NCI-H748 (cell line): ENCODE data around the gene GPR39.

Experiments
- DNase-seq: peaks from one replicate; lab custom pipeline; 2025; ENCODE audit not compliant: unreplicated experiment; lab: John Stamatoyannopoulos, UW

GPR39 gene

DNA sequence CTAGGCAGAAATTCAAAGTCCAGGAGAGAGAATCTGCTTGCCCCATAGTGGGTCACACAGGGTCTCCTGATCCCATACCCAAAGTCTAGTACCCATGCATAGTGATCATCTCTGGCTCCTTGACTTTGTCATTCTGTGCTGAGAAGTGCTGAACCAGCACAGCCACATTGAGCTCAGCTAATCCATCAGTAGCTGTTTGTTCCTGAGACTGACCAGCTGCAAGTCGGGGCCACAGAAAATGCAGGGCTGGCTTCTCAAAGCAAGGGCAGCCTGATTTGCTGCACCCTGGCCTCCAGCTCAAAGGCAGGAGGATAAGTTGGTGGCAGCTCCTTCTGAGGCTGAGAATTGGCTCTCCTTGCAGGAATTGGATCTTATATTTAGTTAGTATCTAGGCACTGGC lies 181.2 kb downstream of the GPR39 start:
- no peak for DNase-seq

GRCh38 chr2:132598536-132598935 lies 181.9 kb downstream of the GPR39 start:
- no peak for DNase-seq

DNA sequence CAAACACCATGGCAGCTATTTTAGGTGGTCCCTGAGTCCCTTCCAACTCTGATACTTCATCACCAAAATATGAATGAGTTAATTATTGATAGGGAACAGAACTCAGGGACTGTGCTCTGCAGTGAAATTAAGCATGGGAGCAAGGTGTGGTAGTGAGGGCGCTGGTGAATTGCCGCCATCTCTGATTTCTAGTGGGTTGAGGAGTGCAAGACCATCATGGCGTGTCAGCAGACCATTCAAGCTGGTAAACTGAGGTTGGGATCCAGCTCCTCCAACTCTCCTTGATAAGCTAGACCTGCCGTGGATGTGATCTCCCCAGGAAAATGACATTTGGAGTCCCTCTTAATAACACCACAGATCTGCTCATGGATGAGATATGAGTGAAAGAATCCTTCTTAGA lies 183.0 kb downstream of the GPR39 start:
- no peak for DNase-seq

- no peak for DNase-seq
These were observed 188.0 kb downstream of the GPR39 start for GRCh38 chr2:132604561-132604960.

DNA sequence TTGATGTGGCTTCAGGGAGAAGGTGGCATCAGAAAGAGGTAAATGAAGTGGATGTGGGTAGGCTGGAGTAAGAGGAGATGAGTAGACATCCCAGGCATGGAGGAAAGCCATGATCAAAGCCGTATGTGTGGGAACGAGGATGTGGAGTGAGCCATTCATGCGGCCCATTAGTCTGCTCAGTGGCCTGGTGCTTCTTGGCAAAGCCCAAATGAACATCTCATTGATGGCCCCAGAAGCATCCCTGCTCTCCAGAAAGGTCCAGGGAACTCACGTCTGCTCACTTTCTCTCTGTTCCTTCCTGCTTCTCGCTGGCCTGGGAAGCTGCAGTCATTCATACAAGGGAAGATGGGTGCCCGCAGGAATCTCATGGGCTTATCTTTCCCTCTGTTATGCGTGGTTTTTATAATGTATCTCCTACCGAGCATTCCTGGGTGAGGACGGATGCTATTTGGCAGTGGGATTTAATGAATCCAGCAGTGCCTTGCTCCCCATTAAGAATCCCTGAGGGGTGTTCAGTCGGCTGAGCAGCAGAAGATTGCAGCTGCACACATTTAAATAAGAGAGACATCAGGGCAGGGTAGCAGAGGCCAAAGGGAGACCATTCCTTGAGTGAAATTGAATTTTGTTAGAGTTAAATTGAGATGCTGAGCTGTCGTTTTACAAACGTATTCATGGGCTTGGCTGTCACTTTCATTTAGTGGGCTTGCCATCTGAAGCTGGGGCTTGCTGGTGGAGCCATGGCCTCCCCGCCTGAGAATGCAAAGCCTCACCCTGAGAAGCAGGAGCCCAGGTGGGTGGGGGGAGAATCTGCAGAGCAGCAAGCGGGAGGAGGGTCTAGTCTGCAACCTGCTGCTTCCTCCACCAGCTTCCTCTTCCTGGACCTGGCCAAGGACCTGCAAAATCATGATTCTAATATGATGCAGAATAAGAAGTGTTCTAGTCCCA lies 188.9 kb downstream of the GPR39 start:
- DNase-seq, result no peak

- DNase-seq, result no peak
These were observed 190.0 kb downstream of the GPR39 start for GRCh38 chr2:132606649-132607048.

DNA sequence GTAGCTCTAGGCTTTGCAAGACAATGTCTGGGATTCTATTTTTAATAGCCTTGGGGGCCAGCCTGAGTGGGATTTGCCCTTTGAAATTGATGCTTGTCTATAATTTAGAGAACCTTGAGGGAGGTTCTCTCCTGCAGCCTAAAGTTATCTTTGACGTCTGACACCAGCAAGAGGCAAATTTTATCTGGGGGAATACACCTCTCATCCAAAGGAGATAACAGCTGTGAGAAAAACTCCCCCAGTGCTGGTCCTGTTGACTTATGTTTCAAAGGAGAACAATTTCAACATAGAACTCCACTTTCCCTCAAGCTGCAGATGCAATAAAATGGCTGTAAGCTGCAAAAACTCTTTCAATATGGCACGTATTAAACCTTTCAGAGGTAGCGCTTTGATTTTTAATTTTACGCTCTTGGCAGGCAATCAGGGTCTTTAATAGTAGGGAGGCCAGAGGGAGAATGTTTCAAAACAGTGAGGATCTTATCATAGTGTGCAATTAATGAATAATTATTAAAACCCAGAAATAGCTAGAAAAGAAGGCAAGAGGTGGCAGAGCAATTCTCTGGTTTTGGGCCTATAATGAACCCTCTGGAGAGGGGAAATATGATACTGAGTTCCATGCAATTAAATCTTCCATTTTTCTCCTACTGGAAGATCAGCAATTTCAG lies 191.0 kb downstream of the GPR39 start:
- no peak for DNase-seq

GRCh38 chr2:132608311-132608710 lies 191.7 kb downstream of the GPR39 start:
- peak; percentile 1 for DNase-seq

- DNase-seq, result peak; percentile 26
These were observed 192.7 kb downstream of the GPR39 start for GRCh38 chr2:132609101-132609890.

GRCh38 chr2:132611719-132612118 lies 195.1 kb downstream of the GPR39 start:
- no peak for DNase-seq

DNA sequence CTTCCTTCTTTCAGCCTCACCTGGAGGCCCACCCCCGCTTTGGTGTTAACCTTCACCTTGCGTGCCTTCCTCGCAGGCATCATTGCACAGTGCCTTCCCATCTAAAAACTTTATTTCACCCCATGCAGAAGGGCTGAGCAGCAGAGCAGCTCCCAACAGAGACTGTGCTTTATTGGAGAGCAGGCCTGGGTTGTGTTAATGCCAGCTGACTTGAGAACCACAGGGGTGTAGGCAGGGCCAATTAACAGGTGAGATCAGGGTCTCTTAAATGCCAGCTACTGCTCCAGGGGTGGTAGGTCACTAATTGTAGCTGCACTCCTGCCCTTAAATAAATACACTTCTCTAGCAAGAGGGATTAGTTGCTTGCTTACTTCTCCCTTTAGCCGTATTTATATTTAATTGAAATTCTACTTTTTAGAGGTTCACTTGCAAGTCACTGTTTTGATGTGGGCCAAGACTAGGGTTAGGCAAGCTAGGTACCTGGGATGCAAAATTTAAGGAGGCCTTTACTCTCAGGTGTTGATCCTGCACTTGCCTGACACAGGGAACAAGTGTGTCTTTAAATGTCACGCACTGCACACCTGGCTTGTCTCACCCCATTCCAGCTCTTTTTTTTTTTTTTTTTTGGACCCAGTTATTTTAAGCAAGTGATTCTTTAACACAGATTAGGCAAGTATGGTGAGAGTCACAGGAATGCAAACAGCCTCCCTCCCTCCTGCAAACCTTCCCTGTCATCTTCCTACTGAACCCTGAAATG lies 198.9 kb downstream of the GPR39 start:
- peak; percentile 58 for DNase-seq

DNA sequence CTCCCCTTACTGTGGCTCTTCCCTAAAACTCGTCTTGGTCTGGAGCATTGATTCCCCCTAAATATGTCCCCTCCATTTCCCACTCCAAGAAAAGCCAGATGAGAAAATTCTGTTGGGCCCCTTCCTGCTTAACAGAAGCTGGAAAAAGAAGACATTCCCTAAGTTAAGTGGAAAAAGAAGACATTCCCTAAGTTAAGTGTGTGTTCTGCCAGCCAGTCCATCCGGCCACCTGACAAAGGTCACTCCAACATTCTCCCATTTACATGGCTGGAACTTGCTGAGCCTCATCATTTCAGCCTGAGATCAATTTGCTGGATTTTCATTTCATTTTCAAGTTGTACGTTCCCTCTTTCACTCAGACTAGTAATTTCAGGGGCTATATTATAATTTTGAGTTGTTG lies 201.4 kb downstream of the GPR39 start:
- DNase-seq, result no peak

DNA sequence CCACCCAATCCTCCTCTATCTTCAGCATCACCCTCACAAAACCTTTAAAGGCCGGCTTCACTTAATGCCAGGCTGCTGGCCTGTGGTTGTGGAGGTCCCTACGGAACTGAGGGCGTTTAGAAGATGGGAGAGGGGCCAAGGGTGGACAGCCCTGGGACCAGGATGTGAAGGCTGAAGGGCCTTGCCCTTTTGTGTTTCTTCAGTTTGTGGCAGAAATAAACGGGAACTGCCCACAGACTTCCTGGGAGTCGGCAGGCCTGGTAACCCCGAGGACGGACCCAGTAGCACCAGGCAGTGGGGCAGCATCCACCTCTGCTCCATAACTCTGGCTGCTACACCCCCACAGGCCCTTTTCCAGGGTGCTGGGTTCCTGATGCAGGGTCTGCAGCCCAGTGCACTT lies 202.1 kb downstream of the GPR39 start:
- no peak for DNase-seq

GRCh38 chr2:132620115-132620514 lies 203.5 kb downstream of the GPR39 start:
- no peak for DNase-seq

DNA sequence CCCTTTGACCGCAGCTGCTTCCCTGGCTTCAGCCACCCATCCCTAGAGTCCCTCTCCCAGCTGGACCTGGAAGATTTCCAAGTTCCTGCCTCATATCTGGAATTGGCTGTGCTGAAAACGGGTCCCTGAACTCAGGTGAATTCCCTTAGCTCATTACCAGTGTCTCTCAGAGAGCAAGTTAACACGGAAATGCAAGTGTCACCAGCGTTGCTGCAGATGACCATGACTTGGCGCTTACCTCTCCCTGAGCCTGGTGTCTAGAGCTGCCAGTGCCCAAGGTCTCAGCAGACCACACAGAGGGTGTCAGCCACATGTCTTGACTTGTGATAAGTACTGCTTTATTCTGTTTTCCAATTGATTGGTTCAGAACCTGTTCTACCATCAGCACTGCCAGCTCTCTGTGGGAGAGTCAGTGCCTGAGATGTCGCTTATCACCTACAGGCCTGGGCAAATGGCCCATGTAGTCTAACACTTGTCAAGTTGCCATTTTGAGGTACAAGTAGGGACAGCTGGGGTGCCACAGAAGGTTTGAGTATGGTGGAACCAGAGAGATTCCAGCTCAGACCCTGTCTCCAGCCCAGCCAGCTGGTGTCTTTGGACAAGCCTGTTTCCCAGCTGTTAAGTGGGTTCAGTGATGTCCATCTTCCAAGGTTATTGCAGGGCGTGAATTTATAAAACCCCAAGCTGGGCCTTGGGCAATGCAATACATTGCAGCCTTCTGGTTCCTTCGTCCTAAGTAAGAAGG lies 204.7 kb downstream of the GPR39 start:
- DNase-seq, result peak; percentile 5

- no peak for DNase-seq
These were observed 206.7 kb downstream of the GPR39 start for GRCh38 chr2:132623096-132623839.

GRCh38 chr2:132627536-132627935 lies 210.9 kb downstream of the GPR39 start:
- DNase-seq, result no peak

GRCh38 chr2:132632000-132632649 lies 215.5 kb downstream of the GPR39 start:
- DNase-seq, result no peak

DNA sequence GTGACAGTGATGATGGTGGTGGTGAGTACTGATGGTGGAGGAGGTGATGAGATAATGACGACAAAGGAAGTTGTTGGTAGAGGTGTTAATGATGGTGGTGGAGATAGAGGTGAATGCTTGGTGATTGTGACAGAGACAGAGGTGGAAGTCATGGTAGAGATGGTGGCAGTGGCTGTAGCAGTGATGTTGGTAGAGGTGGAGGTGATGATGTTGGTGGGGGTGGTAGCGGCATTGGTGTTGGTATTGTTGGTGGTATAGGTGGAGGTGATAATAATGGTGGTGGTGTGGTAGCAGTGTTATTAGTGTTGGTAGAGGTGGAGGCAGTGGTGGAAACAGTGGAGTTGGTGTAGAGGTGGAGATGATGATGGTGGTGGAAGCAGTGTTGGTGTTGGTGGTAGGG lies 217.0 kb downstream of the GPR39 start:
- DNase-seq, result no peak
